ENCODE measurements around the gene BCKDK. TPM values are rescaled to one million over a fixed set of nuclear protein-coding genes. Genes with fewer than 3 reads are reported as not detected.
"Not testable (repeated sequence)": the region's sequence is repeated elsewhere in the genome, so short reads cannot be mapped to it uniquely, and the experiment has no call there.

Gene BCKDK
- total RNA-seq, 4 donors from 2014 or later, result 37.9 to 53.4 (median 45.6) TPM

DNA sequence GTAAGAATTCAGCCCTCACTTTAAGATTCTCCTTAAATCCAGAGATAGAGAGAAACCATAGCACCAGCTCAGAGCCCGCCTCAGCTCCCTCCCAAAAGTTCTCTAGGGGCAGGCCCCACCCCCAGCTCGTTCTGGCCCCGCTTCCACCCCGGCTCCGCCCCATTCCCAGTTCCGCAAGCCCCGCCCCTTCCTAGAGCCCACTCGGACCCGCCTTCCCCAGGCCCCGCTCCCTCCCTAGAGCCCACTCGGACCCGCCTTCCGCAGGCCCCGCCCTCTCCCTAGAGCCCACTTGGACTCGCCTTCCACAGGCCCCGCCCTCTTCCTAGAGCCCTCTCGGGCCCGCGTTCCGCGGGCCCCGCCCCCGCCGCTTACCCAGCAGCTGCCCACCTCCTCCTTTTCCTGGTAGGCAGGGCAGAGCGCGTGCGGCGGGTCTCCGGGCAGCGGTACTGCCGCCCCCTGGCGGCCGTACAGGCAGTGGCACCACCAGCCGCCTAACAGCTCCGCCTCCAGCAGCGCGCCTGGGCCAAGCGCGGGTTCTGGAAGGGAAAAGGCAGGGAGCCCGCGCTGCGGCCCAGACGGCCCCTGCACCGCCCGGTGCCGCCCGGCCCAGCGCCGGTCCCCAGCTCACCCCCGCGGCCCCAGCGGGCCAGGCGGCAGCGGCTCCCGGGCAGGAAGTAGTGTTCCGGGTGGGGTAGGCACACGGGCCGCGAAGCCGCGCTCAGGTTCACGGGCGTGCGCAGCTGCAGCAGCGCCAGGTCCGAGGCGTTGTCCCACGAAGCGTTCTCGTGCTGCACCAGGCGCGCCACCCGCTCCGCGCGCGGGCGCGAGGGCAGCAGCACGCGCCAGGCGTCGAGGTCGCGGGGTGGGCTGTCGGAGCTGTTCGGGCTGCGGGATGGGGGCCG lies 34.2 kb downstream of the BCKDK start:
- Histone ChIP-seq H3K4me3 (peak overlapping the region; percentile 36 to 64 (median 44)), H3K36me3 (no peaks in the 10 kb centered on the region), H3K4me1 (peaks cover 0 to 33% (median 12%) of the 10 kb centered on the region in 4 donors), H3K27me3 (peaks cover 0 to 7% of the 10 kb centered on the region in 2 donors), H3K27ac (peak overlapping the region; percentile 72 to 89 (median 84)), H3K9me3 (no peaks in the 10 kb centered on the region)
- peak; percentile 98 for DNase-seq (ENCODE audit: low spot score in 2 of 2)
- 1 to 2% methylated on average over 43 to 53 of the region's 89 CpGs for WGBS, 2 donors
- TF ChIP-seq EP300 (IDR thresholded peaks at IDR 0.05), result peak; percentile 81 to 92
- TF ChIP-seq, protein P1, sequence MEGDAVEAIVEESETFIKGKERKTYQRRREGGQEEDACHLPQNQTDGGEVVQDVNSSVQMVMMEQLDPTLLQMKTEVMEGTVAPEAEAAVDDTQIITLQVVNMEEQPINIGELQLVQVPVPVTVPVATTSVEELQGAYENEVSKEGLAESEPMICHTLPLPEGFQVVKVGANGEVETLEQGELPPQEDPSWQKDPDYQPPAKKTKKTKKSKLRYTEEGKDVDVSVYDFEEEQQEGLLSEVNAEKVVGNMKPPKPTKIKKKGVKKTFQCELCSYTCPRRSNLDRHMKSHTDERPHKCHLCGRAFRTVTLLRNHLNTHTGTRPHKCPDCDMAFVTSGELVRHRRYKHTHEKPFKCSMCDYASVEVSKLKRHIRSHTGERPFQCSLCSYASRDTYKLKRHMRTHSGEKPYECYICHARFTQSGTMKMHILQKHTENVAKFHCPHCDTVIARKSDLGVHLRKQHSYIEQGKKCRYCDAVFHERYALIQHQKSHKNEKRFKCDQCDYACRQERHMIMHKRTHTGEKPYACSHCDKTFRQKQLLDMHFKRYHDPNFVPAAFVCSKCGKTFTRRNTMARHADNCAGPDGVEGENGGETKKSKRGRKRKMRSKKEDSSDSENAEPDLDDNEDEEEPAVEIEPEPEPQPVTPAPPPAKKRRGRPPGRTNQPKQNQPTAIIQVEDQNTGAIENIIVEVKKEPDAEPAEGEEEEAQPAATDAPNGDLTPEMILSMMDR (IDR thresholded peaks at IDR 0.05), result peak; percentile 98 to 100 (median 99)
- peak in 1 of 2 donors; percentile 66 for TF ChIP-seq POLR2A (IDR thresholded peaks at IDR 0.05)

DNA sequence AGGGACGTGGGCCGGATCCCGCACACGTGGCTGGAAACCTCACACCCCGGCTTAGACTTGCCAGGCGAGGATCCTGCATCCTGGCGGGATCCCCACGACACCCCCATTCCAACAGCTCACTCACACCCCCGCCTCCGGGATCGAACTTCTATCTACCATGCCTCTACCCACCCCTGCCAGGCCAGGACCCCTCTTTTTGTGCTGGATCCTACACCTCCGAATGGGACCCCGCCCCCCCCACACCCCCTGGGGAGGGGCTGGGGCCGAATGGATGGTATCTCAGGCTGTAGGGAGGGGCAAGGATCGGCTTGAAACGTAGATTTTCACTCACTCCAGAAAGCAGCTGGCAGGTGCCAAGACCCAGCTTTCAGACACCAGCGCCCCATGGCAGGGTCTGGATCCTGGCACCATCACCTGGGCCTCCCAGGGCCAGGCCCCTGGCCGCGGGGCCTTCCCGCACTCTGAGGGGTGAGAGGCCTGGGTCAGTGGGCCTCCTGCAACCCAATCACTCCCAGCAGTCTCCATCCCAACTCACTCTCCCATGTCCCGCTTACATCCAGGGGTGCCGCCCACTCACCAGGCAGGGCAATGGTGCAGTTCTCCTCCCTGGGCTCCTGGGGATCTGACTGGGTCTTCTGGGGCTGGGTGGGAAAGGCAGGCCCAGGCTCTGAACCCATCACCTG lies 35.0 kb downstream of the BCKDK start:
- TF ChIP-seq, protein P1 (IDR thresholded peaks at IDR 0.05), result no peak
- TF ChIP-seq EP300 (IDR thresholded peaks at IDR 0.05), result no peak
- no peak for TF ChIP-seq POLR2A (IDR thresholded peaks at IDR 0.05)
- H3K36me3 ChIP-seq, result no peaks in the 10 kb centered on the region
- no peak for DNase-seq (ENCODE audit: low spot score in 2 of 2)
- peaks cover 0 to 14% of the 10 kb centered on the region in 2 donors for H3K27me3 ChIP-seq
- no peaks in the 10 kb centered on the region for H3K9me3 ChIP-seq
- peaks cover 0 to 37% (median 12%) of the 10 kb centered on the region in 4 donors for H3K4me1 ChIP-seq
- H3K4me3 ChIP-seq, result peak overlapping the region; percentile 36 to 64 (median 44)
- 43 to 53% methylated on average over 19 to 20 of the region's 22 CpGs for WGBS, 2 donors
- H3K27ac ChIP-seq, result peak overlapping the region; percentile 62 to 89 (median 84)

DNA sequence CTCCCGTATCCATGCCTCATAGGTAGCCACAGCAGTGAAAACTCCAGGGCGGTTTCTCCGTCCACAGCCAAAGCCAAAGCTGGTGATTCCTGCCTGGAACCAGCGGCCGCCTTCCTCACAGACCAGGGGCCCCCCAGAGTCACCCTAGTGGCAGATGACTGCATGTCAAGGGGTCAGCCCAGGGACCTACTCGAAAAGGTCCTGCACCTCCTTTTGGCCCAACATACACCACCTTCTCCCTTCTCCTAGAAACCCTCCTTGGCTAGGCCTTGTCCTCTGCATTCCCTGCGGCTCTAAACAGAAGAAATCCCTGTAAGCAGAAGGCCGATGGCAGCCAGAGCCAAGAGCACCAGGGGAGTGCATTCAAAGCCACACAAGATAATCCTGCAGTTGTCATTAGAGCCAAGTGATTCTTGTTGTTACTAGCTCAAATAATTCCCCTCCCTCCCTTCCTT lies 35.5 kb downstream of the BCKDK start:
- Histone ChIP-seq H3K4me1 (peaks cover 0 to 42% (median 12%) of the 10 kb centered on the region in 4 donors), H3K4me3 (no peak overlapping the region), H3K9me3 (no peaks in the 10 kb centered on the region), H3K27ac (no peak overlapping the region), H3K27me3 (peaks cover 0 to 20% of the 10 kb centered on the region in 2 donors), H3K36me3 (no peaks in the 10 kb centered on the region)
- TF ChIP-seq, protein P1 (IDR thresholded peaks at IDR 0.05), result peak in 1 of 5 experiments; percentile 12
- no peak for TF ChIP-seq POLR2A (IDR thresholded peaks at IDR 0.05)
- DNase-seq (ENCODE audit: low spot score in 2 of 2), result no peak
- WGBS, 2 donors, result 86 to 93% methylated on average over 8 of the region's 8 CpGs

DNA sequence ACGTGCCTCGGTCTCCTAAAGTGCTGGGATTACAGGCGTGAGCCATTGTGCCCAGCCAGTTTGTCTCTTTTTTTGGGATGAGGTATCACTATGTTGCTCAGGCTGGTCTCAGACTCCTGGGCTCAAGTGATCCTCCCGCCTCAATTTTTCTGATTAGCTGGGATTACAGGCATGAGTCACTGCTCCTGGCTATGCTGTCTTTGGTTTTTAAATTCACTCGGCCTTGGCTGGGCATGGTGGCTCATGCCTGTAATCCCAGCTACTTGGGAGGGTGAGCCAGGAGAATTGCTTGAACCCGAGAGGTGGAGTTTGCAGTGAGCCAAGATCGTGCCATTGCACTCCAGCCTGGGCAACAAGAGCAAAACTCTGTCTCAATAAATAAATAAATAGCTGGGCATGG lies 36.2 kb downstream of the BCKDK start:
- not testable (repeated sequence) for H3K27ac ChIP-seq
- 92 to 93% methylated on average over 7 of the region's 7 CpGs for WGBS, 2 donors

DNA sequence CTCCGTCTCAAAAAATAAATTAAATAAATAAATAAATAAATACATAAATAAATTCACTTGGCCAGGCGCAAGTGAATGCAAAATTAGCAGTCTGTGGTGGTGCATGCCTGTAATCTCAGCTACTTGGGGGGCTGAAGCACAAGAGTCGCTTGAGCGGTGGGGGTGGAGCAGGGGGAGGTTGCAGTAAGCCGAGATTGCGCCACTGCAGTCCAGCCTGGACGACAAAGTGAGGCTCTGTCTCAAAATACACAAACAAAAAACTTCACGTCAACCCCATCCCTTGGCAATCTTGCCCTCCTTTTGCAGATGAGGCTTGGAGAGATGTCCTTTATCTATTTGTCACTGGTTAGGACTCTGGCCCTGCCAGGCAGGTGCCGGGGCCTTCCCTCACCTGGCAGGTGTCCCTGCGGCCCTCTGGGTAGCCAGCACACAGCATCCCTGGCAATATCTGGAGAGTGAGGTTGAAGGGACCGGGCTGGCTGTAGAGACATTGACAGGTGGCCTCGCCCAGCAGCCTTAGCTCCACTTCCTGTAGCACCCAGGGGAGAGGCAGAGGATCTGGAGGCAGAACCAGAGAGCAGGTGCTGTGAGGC lies 37.3 kb downstream of the BCKDK start:
- no peaks in the 10 kb centered on the region for H3K9me3 ChIP-seq
- no peak overlapping the region for H3K4me3 ChIP-seq
- no peak overlapping the region for H3K27ac ChIP-seq
- TF ChIP-seq POLR2A (IDR thresholded peaks at IDR 0.05), result no peak
- no peak for TF ChIP-seq EP300 (IDR thresholded peaks at IDR 0.05)
- TF ChIP-seq, protein P1 (IDR thresholded peaks at IDR 0.05), result no peak
- 69 to 72% methylated on average over 12 of the region's 12 CpGs for WGBS, 2 donors
- DNase-seq (ENCODE audit: low spot score in 2 of 2), result no peak
- H3K36me3 ChIP-seq, result no peaks in the 10 kb centered on the region
- H3K4me1 ChIP-seq, result peaks cover 0 to 32% (median 12%) of the 10 kb centered on the region in 4 donors
- H3K27me3 ChIP-seq, result peaks cover 0 to 24% of the 10 kb centered on the region in 2 donors

More for the DNA sequence above, 36.2 kb downstream of the BCKDK start:
- not testable (repeated sequence) for H3K36me3 ChIP-seq; H3K4me3 ChIP-seq; DNase-seq (ENCODE audit: low spot score in 2 of 2); H3K9me3 ChIP-seq
- Histone ChIP-seq H3K27me3 (peaks cover 0 to 24% of the 10 kb centered on the region in 2 donors), H3K4me1 (peaks cover 0 to 37% (median 12%) of the 10 kb centered on the region in 4 donors)

Data from tibial nerve (tissue), 4 donors.